Transverse colon (tissue), 4 donors: ENCODE measurements around the gene RNASEH1. TPM values are rescaled to one million over a fixed set of nuclear protein-coding genes. Genes with fewer than 3 reads are reported as not detected.

Experiments
- DNase-seq: peaks from one replicate; pipeline ENCODE4 v3.0.0-alpha.2; 2019
- H3K27ac ChIP-seq, 4 donors: fragments of 200-600 bp; sonication (generic); 2 replicates each; pipeline ENCODE4 v1.5.1; 2016 to 2018; ENCODE audit warnings: inconsistent platforms in 4 of 4
- H3K27me3 ChIP-seq: fragments of 200-600 bp; sonication (generic); 2 replicates; pipeline ENCODE4 v1.5.1; 2017; ENCODE audit warnings: inconsistent platforms
- H3K36me3 ChIP-seq, 4 donors: fragments of 200-600 bp; sonication (generic); 2 replicates each; pipeline ENCODE4 v1.5.1; 2017 to 2019; ENCODE audit warnings: inconsistent platforms in 4 of 4
- H3K4me1 ChIP-seq, 4 donors: fragments of 200-600 bp; sonication (generic); 2 replicates each; pipeline ENCODE4 v1.5.1; 2017 to 2020; ENCODE audit warnings: inconsistent platforms in 4 of 4
- H3K4me3 ChIP-seq, 4 donors: fragments of 200-600 bp; sonication (generic); 1 replicate in 1 of 4; 2 replicates in 3 of 4; pipeline versions ENCODE4 v1.5.1 to v1.6.1; 2017 to 2019; ENCODE audit warnings: inconsistent platforms in 4 of 4
- H3K9me3 ChIP-seq, 2 donors: fragments of 200-600 bp; sonication (generic); 2 replicates each; pipeline ENCODE4 v1.5.1; 2017 to 2019; ENCODE audit warnings: inconsistent platforms in 2 of 2
- CTCF ChIP-seq, 5 experiments: fragments of 200-600 bp in 3 of 5; fragments of 450-650 bp in 2 of 5; sonication (generic) in 3 of 5; IDR thresholded peaks; 1 replicate in 2 of 5; 2 replicates in 3 of 5; pipeline ENCODE4 v1.5.1; 2016 to 2017; ENCODE audit warnings: antibody characterized with exemption in 5 of 5, inconsistent platforms in 3 of 5, mild to moderate bottlenecking in 2 of 5, moderate library complexity in 1 of 5
- EP300 ChIP-seq: sonication (generic); formaldehyde crosslinking; IDR thresholded peaks from one replicate; pipeline ENCODE4 v1.6.1; 2017; ENCODE audit warnings: antibody characterized with exemption, low read depth
- POLR2A ChIP-seq: fragments of 450-650 bp; IDR thresholded peaks from one replicate; pipeline ENCODE4 v1.6.1; 2016; ENCODE audit warnings: antibody characterized with exemption, mild to moderate bottlenecking, moderate library complexity
- POLR2AphosphoS5 ChIP-seq, 3 donors: sonication (generic); formaldehyde crosslinking; IDR thresholded peaks; one replicate each; pipeline ENCODE4 v1.6.1; 2016; ENCODE audit warnings: antibody characterized with exemption in 3 of 3
- WGBS, 2 donors: methylation state at CpG; one replicate each; pipeline ENCODE4 v1.1.5; 2018; ENCODE audit warnings: low coverage in 1 of 2; 5-methylcytosine and 5-hydroxymethylcytosine counted together
- in situ Hi-C, 4 donors: fragments of 200-750 bp; cut with MboI; loops; one replicate each; pipeline versions ENCODE4 v1.15.0 to v1.15.1; 2017; ENCODE audit warnings: low sequenced_read_pairs in 3 of 4, low pct_ligation_motif_present in 1 of 4, low pct_unique_long_range_greater_than_20kb in 1 of 4
- intact Hi-C: fragments of 100-400 bp; cut with DNase I; formaldehyde crosslinking; loops from one replicate; pipeline ENCODE4 v1.15.1; 2023; ENCODE audit warnings: low total_unique reads
- total RNA-seq, 4 donors: library from RNA; depleted of rRNA; stranded (reverse); fragments of >200 nt; gene quantifications; one replicate each; pipeline ENCODE4 v1.1.0, GENCODE V29; 2016

The RNASEH1 gene
- total RNA-seq, 4 donors from 2014 or later, result 7.4 to 12.4 (median 11.0) TPM

- no peak for DNase-seq
- Histone ChIP-seq H3K4me3 (no peak overlapping the region), H3K27ac (no peak overlapping the region), H3K4me1 (no peaks in the 10 kb centered on the region), H3K9me3 (no peaks in the 10 kb centered on the region), H3K36me3 (no peaks in the 10 kb centered on the region), H3K27me3 (no peaks in the 10 kb centered on the region)
- in situ Hi-C loops (no loop called here), intact Hi-C loops (no loop called here)
- 80 to 86% methylated on average over 19 to 25 of the region's 25 CpGs for WGBS, 2 donors
- no peak for TF ChIP-seq EP300
- no peak for TF ChIP-seq CTCF (IDR thresholded peaks at IDR 0.05)
- TF ChIP-seq POLR2AphosphoS5 (IDR thresholded peaks at IDR 0.05), result no peak
- TF ChIP-seq POLR2A, result no peak
These were observed 44.6 kb upstream of the RNASEH1 start for GRCh38 chr2:3602553-3603339.

GRCh38 chr2:3601561-3602271, 43.6 kb upstream of the RNASEH1 start:
- DNase-seq, result no peak
- H3K27ac ChIP-seq, result no peak overlapping the region
- H3K9me3 ChIP-seq, result no peaks in the 10 kb centered on the region
- in situ Hi-C loops, result no loop called here
- no peaks in the 10 kb centered on the region for H3K4me1 ChIP-seq
- no peaks in the 10 kb centered on the region for H3K36me3 ChIP-seq
- no peaks in the 10 kb centered on the region for H3K27me3 ChIP-seq
- no peak overlapping the region for H3K4me3 ChIP-seq
- no peak for TF ChIP-seq CTCF (IDR thresholded peaks at IDR 0.05)
- no peak for TF ChIP-seq POLR2A
- TF ChIP-seq POLR2AphosphoS5 (IDR thresholded peaks at IDR 0.05), result no peak
- no peak for TF ChIP-seq EP300
- intact Hi-C loops, result no loop called here
- WGBS, 2 donors, result 77 to 78% methylated on average over 8 to 21 of the region's 22 CpGs

GRCh38 chr2:3600256-3600855, 42.2 kb upstream of the RNASEH1 start:
- Histone ChIP-seq H3K4me3 (no peak overlapping the region), H3K27ac (no peak overlapping the region), H3K27me3 (no peaks in the 10 kb centered on the region), H3K36me3 (no peaks in the 10 kb centered on the region), H3K4me1 (no peaks in the 10 kb centered on the region), H3K9me3 (no peaks in the 10 kb centered on the region)
- 77 to 94% methylated on average over 7 to 11 of the region's 11 CpGs for WGBS, 2 donors
- no peak for DNase-seq
- in situ Hi-C loops, result no loop called here
- intact Hi-C loops, result no loop called here
- TF ChIP-seq POLR2AphosphoS5 (IDR thresholded peaks at IDR 0.05) (no peak), CTCF (IDR thresholded peaks at IDR 0.05) (no peak), EP300 (no peak), POLR2A (no peak)
